ENCODE data around the gene ALK. TPM values are rescaled to one million over a fixed set of nuclear protein-coding genes. Genes with fewer than 3 reads are reported as not detected.

Gene ALK
- total RNA-seq, 1 donor from 2014 or later = not detected

DNA sequence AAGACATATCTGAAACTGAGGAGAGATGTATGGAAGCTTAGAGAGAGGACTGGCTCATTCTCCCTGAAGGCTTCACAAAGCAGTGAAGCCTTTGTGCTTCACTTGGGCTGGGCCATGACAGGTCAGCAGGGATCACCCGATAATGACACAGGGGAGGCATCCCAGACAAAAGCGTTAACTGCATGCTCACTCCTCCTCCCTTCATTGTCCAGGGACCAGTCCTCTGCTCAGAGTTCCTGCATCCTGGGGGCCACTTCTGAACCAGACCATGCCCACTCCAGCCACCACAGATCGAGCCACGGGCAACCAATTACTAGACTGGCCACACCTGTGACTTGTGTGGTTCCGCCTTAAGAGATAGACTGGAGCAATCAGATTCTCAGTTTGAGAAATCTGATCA lies 570.1 kb downstream of the ALK start:
- intact Hi-C loops (cut with DNase I) = no loop called here
- TF ChIP-seq, protein P1, sequence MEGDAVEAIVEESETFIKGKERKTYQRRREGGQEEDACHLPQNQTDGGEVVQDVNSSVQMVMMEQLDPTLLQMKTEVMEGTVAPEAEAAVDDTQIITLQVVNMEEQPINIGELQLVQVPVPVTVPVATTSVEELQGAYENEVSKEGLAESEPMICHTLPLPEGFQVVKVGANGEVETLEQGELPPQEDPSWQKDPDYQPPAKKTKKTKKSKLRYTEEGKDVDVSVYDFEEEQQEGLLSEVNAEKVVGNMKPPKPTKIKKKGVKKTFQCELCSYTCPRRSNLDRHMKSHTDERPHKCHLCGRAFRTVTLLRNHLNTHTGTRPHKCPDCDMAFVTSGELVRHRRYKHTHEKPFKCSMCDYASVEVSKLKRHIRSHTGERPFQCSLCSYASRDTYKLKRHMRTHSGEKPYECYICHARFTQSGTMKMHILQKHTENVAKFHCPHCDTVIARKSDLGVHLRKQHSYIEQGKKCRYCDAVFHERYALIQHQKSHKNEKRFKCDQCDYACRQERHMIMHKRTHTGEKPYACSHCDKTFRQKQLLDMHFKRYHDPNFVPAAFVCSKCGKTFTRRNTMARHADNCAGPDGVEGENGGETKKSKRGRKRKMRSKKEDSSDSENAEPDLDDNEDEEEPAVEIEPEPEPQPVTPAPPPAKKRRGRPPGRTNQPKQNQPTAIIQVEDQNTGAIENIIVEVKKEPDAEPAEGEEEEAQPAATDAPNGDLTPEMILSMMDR (IDR thresholded peaks at IDR 0.05) = no peak
- no peaks in the 10 kb centered on the region for H3K27me3 ChIP-seq
- H3K36me3 ChIP-seq = no peaks in the 10 kb centered on the region
- no peaks in the 10 kb centered on the region for H3K4me1 ChIP-seq
- no peak overlapping the region for H3K4me3 ChIP-seq
- DNase-seq (ENCODE audit: low spot score in 2 of 2) = no peak
- no peaks in the 10 kb centered on the region for H3K9me3 ChIP-seq
- no peak overlapping the region for H3K27ac ChIP-seq

DNA sequence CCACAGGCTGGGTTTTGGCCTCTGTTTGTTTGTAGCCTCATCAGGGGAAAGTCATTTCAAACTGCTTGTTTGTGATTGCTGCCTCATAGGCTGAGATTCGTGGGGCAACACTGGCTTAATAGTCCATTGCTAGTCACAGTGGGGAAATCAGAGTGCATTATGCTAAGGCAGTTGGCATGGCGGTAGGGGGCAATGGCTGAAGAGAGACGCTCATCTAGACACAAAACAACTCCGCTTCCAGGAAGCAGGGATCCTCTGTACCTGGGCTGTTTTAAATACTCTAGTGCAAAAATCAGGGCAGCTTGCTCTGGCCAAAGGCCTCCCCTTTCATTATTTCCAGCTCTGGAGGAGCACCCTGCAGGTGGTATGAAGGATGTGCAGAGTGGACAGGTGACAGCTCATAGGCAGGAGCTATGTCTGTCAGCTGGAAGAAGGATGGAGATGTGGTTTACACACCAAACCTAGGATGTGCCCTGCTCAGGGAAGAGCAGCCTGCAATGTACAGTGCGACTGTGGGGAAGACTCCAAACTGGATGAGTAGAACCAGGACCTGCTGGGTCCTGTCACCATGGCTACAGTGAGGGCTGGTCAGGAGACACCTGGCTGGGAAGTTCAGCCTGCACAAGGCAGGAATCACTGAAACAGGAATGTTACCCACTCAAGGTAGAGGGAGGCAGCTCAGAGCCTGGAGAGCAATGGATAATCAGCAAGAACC lies 571.9 kb downstream of the ALK start:
- no peaks in the 10 kb centered on the region for H3K36me3 ChIP-seq
- no peaks in the 10 kb centered on the region for H3K4me1 ChIP-seq
- H3K27ac ChIP-seq = no peak overlapping the region
- H3K9me3 ChIP-seq = no peaks in the 10 kb centered on the region
- intact Hi-C loops (cut with DNase I) = no loop called here
- no peak for DNase-seq (ENCODE audit: low spot score in 2 of 2)
- no peak overlapping the region for H3K4me3 ChIP-seq
- H3K27me3 ChIP-seq = no peaks in the 10 kb centered on the region
- TF ChIP-seq, protein P1 (IDR thresholded peaks at IDR 0.05) = no peak

DNA sequence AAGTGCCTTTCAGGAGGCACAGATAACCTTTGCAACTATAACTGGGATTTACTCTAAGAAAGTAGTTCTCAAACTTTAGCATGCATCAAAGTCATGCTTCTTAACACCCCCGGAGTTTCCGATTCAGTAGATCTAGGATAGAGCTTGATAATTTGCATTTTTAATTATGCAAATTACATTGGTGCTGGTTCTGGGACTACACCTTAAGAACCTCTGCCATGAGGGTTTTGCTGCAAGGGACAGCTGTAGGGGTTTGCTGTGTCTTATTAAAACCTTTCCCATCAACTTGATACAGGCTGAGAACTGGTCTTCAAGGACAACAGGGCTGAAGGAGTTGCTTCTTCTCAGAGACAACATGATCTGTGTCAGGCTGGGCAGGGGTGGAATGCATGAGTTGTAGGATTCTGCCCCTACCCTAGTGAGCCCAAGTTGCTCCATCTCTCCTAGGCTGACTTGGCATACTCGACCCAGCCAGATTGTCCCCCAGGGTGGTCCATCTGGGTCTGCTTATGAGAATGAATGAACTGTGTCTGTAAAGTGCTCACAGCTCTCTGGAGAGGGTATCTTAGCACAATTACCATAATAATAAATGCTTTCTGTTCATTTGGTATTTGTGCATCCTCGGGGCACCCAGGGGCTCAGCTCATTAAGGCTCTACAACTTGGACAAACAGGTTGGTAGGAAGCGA lies 573.5 kb downstream of the ALK start:
- no peaks in the 10 kb centered on the region for H3K9me3 ChIP-seq
- no peaks in the 10 kb centered on the region for H3K27me3 ChIP-seq
- no peak for DNase-seq (ENCODE audit: low spot score in 2 of 2)
- TF ChIP-seq, protein P1 (IDR thresholded peaks at IDR 0.05) = no peak
- H3K4me3 ChIP-seq = no peak overlapping the region
- intact Hi-C loops (cut with DNase I) = no loop called here
- no peak overlapping the region for H3K27ac ChIP-seq
- no peaks in the 10 kb centered on the region for H3K36me3 ChIP-seq
- H3K4me1 ChIP-seq = no peaks in the 10 kb centered on the region

DNA sequence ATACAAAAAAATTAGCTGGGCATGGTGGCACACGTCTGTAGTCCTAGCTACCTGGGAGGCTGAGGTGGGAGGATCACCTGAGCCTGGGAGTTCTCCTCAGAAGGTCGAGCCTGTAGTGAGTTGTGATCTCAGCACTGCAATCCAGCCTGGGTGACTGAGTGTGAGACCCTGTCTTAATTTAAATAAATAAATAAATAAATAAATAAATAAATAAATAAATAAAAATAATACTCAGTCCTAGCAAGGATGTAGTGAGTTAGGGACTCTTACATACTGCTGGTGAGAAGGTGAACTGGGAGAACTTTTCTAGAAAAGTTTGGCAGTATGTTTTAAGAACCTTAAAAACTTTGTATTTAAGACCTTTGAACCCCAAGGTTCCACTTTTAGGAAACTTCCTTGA lies 576.1 kb downstream of the ALK start:
- Histone ChIP-seq H3K9me3 (no peaks in the 10 kb centered on the region), H3K27ac (no peak overlapping the region), H3K4me3 (no peak overlapping the region), H3K36me3 (no peaks in the 10 kb centered on the region), H3K27me3 (no peaks in the 10 kb centered on the region), H3K4me1 (no peaks in the 10 kb centered on the region)
- TF ChIP-seq, protein P1 (IDR thresholded peaks at IDR 0.05) = no peak
- no peak for DNase-seq (ENCODE audit: low spot score in 2 of 2)
- intact Hi-C loops (cut with DNase I) = no loop called here

DNA sequence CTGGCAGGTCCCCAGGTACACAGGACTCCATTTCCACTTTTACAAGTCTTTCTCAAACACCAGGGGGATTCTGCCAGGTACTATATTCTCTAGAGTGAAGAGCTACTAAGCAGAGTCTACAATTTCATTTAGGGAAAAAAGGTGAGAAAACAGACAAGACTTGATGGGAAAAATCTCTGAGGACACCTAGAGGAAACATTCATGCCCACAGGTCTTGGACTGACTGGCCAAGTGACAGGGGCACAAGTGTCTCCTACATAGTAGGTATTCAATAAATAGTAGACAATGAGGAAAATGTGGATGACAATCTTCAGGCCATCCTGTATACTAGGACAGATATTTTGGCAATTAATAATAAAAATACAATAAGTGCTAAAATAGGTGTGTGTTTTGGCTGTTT lies 577.6 kb downstream of the ALK start:
- Histone ChIP-seq H3K9me3 (no peaks in the 10 kb centered on the region), H3K4me3 (no peak overlapping the region), H3K4me1 (no peaks in the 10 kb centered on the region), H3K27me3 (no peaks in the 10 kb centered on the region), H3K27ac (no peak overlapping the region), H3K36me3 (no peaks in the 10 kb centered on the region)
- TF ChIP-seq, protein P1 (IDR thresholded peaks at IDR 0.05) = no peak
- no peak for DNase-seq (ENCODE audit: low spot score in 2 of 2)
- intact Hi-C loops (cut with DNase I) = no loop called here
